Ishikawa (cell line): ENCODE results near the gene OVOL1.

Experiments
- FOXM1 ChIP-seq: IDR thresholded peaks from 2 replicates; pipeline ENCODE4 v1.6.1; 2012; ENCODE audit warnings: low read depth, borderline replicate concordance
- NFIC ChIP-seq: IDR thresholded peaks from 2 replicates; pipeline ENCODE4 v1.6.1; 2012

GRCh38 chr11:65790902-65791650 lies 4.2 kb downstream of the OVOL1 start:
- no peak for TF ChIP-seq FOXM1
- TF ChIP-seq NFIC = no peak
